ENCODE measurements around the gene GRM1.

- TF ChIP-seq CTCF (IDR thresholded peaks at IDR 0.05): no peak
- TF ChIP-seq EP300 (IDR thresholded peaks at IDR 0.05): no peak
These were observed 391.4 kb downstream of the GRM1 start for GRCh38 chr6:146420255-146420654.

Data from ovary (tissue), 3 donors.